Inferior parietal cortex (tissue), 1 donor: ENCODE measurements around the gene P4HA3.
"Not testable (repeated sequence)": the region's sequence is repeated elsewhere in the genome, so short reads cannot be mapped to it uniquely, and the experiment has no call there.

Source experiments
- DNase-seq: peaks from one replicate; pipeline ENCODE4 v3.0.0-alpha.2; 2016; ENCODE audit errors: extremely low spot score

P4HA3 gene

DNA sequence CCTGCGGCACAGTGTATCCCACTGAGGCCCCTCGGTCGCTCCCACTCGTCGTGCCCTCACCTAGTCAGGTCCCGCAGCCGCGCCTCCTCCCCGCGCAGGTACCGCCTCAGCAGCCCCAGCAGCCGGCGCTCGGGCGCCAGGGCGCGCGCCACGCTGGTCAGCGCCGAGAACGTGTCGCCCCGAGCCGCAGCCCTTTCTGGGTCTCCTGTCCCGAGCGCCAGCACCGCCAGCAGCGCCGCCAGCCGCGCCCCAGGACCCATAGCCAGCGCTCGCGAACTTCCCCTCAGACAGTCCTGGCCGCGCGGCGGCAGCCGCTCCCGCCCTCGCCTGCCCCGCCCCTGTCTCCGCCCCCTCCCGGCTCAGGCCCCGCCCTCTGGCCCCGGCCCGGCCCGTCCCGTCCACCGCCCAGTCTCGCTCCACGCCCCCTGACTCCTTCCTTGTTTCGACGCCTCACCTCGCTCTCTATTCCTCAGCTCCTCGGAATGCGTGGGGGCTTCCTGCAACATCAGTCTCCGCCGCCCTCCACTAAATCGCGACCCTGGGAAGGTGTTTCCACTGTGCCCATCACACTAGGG, at the start of gene P4HA3:
P4HA3 (minus strand) TSS at position 289 of the 575 bp plus-strand sequence; CDS start at position 260, 29 bp downstream.
- no peak for DNase-seq

DNA sequence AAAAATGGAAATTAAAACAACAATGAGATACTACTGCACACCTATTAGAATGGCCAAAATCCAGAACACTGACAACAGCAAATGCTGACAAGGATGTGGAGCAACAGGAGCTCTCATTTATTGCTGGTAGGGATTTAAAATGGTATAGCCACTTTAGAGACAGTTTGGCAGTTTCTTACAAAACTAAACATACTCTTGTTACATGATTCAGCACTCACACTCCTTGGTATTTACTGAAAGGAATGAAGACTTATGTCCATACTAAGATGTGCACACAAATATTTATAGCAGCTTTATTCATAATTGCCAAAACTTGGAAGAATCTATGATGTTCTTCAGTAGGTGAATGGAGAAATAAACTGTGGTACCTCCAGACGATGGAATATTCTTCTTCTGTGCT, 46.0 kb upstream of the P4HA3 start:
- no peak for DNase-seq

DNA sequence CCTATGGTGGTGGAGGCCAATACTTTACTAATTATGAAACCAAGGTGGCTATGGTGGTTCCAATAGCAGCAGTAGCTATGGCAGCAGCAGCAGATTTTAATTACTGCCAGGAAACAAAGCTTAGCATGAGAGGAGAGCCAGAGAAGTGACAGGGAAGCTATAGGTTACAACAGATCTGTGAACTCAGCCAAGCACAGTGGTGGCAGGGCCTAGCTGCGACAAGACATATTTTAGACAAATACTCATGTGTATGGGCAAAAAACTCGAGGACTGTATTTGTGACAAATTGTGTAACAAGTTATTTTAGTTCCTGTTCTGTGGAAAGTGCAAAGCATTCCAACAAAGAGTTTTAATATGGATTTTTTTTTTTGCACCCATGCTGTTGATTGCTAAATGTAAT, 44.2 kb upstream of the P4HA3 start:
- DNase-seq: no peak

DNA sequence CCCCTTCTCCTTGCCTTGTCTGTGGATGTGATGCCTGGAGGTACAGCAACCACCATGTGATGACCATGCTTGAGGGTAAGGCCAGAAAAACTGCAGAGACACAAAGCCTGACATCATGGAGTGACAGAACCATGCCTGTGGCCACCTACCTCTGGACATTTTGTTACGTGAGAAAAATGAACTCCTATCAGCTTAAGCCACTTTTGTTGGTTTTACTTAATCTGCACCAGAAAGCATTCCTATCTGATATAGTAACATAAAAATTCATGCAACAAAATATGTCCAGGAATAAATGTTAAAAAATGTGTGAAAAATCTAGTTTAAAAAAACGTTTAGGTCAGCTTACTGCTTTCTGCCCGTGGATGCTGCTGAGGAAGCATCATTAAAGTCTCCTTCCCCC, 42.6 kb upstream of the P4HA3 start:
- no peak for DNase-seq

DNA sequence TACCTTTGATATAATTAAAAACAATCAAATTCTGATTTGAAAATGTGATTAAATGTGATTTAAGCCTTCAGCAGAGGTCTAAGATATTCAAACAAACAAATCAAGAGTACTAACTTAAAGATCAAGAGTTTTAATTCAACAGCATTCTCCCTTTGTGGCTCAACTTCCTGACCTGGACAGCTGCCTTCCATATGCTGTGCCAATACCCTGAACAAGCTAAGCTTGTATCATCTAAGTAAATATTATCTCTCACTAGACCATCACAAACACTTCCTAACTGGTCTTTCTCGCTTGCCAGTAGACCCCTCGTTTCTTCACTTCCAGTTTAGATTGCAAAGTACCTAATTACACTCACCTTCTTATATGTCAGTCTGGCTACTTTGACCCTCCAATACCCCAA, 35.9 kb upstream of the P4HA3 start:
- no peak for DNase-seq

DNA sequence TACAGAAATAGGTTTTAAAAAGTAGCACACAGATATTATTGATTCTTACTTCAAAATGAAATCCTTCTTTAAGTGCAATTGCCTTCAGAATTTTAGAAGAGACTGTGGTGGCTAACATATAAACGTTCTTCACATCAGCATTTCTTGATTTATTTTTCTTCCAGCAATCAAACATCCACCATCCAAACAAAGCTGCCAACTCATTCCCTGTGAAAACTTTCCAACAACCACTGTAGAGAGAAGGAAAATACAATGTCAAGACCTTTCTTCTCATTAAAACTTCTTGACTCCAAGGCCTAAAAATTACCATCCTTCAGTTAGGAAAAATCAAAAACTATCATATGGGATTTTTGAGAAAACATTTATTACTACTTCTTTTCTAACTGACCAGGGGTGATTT, 34.0 kb upstream of the P4HA3 start:
- DNase-seq: no peak

DNA sequence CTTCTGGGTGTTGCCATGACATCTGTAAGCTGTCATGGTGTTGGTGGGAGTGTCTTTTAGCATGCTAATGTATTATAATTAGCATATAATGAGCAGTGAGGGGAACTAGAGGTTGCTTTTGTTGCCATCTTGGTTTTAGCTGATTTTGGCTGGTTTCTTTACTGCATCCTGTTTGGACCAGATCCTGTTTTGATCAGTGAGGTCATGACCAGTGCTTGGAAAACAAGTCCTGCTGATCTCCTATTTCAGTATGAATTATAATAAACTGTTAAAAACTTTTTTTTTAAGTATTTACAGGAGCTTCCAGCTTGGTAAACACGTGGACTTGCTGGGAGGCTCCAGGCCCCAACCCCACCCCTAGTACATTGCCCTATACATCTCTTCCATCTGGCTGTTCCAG, 30.5 kb upstream of the P4HA3 start:
- DNase-seq: no peak

DNA sequence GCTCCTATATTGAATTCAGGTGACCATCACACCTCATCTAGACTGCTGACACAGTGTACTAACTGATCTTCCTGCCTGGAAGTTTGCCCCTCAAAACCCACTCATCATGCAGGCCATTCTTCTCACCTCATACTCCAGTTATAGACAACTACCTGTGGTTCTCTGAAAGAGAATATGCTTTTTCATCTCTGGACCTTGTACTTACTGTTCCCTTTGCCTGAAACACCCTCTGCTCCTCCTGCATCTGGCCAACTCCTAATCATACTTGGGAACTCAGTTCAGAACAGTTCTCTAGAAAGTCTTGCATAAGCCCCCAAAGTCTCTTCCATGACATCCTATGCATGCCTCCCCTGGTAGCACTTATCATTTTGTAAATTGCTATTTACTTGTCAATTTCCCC, 28.2 kb upstream of the P4HA3 start:
- DNase-seq: no peak

- DNase-seq: no peak
These were observed 27.5 kb upstream of the P4HA3 start for GRCh38 chr11:74338963-74339362.

DNA sequence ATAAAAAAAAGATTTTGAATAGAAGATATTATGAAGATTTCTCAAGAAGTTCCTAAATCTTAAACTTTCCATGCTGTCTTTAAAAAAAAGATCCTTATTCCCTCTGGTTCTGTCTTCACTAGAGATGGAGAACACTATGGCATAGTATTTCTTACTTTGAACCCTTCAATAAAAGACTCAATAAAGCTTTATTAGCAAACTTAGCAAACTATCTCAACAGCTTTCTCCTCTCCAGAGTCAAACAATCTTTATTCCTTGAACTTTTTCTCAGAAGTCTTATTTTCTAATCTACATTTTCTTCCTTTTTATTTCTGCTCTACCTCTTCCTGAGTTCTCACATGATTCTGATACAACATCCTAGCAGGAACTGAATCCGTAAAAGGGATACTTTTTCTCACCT, 21.8 kb upstream of the P4HA3 start:
- no peak for DNase-seq

DNA sequence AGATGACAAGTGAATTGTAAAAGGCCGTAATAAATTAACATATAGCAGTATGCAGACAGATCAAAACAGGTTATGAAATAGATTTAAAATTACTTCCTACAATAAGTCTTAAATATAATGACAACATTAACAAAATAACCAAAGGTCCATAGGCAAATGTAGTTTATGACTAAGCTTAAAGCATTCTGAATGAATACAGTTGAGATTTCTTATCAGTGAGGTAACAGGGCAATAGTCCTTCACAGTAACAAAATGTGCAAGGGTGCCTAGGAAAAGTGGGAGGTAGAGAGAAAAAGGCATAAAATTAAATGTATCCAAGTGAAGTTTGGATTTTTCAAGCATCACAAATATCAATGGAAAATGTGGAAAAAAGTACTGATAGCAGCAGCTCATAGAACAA, 20.9 kb upstream of the P4HA3 start:
- no peak for DNase-seq

- DNase-seq: not testable (repeated sequence)
These were observed 19.6 kb upstream of the P4HA3 start for GRCh38 chr11:74331000-74331399.

GRCh38 chr11:74330075-74330858, 18.8 kb upstream of the P4HA3 start:
- no peak for DNase-seq

DNA sequence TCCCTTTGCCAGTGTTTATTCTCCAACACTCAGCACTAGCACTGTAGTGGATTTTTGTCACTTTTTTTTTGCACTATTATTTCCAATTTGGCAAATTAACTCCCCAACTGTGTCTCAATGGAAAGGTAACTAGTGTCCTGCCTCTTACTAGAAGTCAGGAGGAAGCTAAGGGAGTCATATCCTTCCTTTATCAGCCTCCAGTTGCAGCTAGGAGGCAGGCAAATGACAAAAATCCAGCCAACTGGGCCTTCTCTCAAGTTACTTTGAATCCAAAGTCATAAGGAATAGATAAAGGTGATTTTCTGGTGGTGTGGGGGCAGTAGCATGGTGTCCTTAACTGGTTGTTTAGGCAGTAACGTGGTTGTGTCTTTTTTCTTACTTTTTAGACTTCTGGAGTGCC, 15.6 kb upstream of the P4HA3 start:
- DNase-seq: no peak

- no peak for DNase-seq
These were observed 15.2 kb upstream of the P4HA3 start for GRCh38 chr11:74326665-74327064.

- peak; percentile 82 for DNase-seq
These were observed 14.5 kb upstream of the P4HA3 start for GRCh38 chr11:74325649-74326645.

DNA sequence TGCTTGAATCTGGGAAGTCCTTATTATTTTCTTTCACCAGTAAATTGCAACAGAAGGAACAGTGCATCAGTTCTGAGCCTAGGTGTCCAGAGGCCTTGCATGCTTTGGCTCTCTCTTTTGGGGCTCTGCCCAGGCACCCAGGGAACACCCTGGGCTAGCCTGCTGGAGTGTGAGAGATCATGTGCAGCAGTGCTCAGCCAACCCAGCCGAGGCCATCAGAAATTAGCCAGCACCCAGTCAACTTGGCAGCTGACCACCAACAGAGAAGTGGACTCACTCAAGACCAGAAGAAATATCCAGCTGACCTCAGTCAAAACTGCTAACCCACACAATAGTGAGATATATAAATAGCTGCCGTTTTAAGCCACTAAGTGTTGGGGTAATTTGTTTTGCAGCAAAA, 11.2 kb upstream of the P4HA3 start:
- DNase-seq: no peak

GRCh38 chr11:74321487-74322188, 10.2 kb upstream of the P4HA3 start:
- DNase-seq: no peak

DNA sequence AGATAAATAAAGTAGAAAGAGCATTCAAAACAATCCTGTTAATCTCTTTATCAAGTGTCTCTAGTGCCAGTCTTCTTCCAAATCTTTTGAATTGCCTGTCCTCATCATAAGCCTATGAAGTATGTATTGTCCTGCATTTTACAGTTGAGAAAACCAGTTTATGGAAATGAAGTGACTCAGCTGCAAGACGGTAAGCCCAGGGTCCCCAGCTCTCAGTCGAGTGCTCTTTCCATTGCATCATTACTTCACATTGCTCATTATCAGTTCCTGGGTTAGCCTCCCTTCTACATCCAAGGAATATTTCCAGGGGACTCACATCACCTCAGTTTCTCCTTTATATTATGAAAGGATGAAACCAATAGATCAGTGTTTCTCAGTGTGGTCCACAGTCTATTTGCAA, 9.1 kb upstream of the P4HA3 start:
- no peak for DNase-seq

DNA sequence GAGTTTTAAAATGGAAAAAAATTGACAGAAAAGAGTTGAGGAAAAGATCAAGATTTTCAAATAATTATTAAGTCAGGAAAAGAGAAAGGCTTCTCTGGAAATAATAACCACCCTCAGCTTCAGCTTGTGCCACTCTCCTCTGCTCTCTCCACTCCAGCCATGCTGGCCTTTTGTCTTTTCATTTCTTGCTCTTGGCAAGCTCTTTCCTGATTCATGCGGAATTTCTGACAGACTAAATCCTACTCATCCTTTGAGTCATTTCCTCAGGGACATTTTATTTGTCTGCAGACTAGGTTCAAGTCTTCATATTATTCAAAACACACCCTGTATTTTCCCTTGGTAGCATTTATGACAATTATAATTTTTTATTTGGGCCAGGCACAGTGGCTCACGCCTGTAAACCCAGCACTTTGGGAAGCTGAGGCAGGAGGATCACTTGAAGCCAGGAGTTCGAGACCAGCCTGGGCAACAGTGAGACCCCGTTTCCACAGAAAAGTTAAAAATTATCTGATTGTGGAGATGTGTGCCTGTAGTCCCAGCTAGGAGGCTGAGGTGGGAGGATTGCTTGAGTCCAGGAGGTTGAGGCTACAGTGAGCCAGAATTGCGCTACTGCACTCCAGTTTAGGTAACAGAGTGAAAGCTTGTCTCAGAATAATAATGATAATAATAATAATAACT, 7.8 kb upstream of the P4HA3 start:
- no peak for DNase-seq

- DNase-seq: no peak
These were observed 6.9 kb upstream of the P4HA3 start for GRCh38 chr11:74318241-74318932.
